ENCODE data around the gene LGALS7.
"Not testable (repeated sequence)": the region's sequence is repeated elsewhere in the genome, so short reads cannot be mapped to it uniquely, and the experiment has no call there.

Gene LGALS7

DNA sequence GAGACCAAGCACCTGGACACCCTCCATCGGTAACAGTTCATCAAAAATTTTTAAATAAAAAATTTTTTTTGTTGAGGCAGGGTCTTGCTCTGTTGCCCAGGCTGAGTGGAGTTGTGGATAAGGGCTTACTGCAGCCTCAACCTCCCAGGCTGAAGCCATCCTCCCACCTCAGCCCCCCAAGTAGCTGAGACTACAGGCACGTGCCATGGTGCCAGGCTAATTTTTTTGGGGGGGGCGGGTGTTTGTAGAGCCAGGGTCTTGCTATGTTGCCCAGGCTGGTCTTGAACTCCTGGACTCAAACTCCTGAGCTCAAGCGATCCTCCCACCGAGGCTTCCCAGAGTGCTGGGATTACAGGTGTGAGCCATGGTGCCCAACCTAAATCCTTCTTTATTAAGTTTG is 20.4 kb upstream of the LGALS7 start:
- H3K9me3 Mint-ChIP-seq: peaks cover 21% of the 10 kb centered on the region
- no peaks in the 10 kb centered on the region for H3K36me3 Mint-ChIP-seq (ENCODE audit: low read depth)
- peaks cover 2% of the 10 kb centered on the region for H3K4me1 Mint-ChIP-seq
- no peak overlapping the region for H3K27ac Mint-ChIP-seq
- TF ChIP-seq, protein P1, sequence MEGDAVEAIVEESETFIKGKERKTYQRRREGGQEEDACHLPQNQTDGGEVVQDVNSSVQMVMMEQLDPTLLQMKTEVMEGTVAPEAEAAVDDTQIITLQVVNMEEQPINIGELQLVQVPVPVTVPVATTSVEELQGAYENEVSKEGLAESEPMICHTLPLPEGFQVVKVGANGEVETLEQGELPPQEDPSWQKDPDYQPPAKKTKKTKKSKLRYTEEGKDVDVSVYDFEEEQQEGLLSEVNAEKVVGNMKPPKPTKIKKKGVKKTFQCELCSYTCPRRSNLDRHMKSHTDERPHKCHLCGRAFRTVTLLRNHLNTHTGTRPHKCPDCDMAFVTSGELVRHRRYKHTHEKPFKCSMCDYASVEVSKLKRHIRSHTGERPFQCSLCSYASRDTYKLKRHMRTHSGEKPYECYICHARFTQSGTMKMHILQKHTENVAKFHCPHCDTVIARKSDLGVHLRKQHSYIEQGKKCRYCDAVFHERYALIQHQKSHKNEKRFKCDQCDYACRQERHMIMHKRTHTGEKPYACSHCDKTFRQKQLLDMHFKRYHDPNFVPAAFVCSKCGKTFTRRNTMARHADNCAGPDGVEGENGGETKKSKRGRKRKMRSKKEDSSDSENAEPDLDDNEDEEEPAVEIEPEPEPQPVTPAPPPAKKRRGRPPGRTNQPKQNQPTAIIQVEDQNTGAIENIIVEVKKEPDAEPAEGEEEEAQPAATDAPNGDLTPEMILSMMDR (IDR thresholded peaks at IDR 0.05): no peak
- no peak for DNase-seq
- H3K4me3 Mint-ChIP-seq: no peak overlapping the region
- peaks cover 9% of the 10 kb centered on the region for H3K27me3 Mint-ChIP-seq (ENCODE audit: low read depth, poor library complexity)

DNA sequence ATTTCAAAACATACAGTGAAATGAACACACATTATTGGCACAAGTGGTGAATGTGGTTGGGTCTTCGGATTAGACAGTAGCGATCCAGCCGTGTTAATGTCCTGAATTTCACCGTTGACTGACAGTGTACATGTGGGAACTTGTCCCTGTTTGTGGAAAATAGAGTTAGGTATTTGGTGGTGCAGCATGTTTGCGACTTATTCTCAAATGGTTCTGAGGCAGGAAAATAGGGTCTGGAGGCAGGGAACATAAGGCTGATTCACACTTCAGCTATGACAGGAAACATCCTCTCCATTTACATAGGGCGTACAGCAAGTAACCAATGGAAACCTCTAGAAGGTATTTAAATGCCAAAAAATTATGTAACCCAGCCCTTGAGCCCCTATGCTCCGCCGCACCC is 19.9 kb upstream of the LGALS7 start:
- no peak overlapping the region for H3K27ac Mint-ChIP-seq
- TF ChIP-seq, protein P1 (IDR thresholded peaks at IDR 0.05): no peak
- H3K4me1 Mint-ChIP-seq: peaks cover 5% of the 10 kb centered on the region
- no peak for DNase-seq
- H3K4me3 Mint-ChIP-seq: no peak overlapping the region
- peaks cover 21% of the 10 kb centered on the region for H3K9me3 Mint-ChIP-seq
- H3K27me3 Mint-ChIP-seq (ENCODE audit: low read depth, poor library complexity): peaks cover 9% of the 10 kb centered on the region
- no peaks in the 10 kb centered on the region for H3K36me3 Mint-ChIP-seq (ENCODE audit: low read depth)

DNA sequence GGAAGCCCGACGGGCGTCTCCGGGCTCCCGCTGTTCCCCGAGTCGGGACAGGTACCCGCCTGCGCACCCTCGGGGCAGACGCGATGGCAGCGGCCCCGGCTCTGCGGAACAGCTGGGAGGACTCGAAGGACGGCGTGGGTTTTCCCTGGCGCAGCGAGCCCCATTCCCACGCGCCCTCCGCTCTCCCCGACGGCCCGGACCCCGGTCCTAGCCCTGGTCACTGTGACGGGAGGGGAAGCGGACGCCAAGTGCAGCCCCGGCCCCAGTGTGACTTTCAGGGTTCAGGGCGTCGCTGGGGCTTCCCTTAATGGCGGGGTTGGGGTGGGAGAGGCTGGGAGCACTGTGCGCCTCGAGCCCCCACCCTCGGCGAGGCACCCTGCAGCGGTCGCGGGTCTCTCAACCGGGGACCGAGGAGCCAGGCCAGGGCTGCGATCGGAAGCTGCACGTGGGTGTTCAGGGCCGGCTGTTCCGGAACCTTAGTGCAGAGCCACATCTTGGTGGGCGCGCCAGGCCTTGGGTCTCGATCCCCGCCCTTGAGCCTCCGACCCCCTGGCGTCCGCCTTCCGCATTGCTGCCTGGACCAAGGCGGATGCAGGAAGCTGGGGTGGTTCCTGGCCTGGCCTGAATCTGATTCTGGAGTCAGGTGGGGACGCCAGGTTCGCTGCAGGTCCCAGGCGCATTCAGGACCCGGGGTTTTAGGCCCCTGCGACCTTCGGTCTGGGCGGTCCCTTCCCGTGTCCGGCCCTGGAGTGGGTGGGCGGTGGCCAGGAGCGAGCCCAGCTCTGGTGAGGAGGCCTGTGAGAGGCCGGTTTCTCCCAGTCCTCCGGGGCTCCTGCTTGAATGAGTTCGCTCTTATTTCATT is 19.2 kb upstream of the LGALS7 start:
- Mint-ChIP-seq H3K4me1 (peaks cover 5% of the 10 kb centered on the region), H3K27ac (no peak overlapping the region), H3K27me3 (ENCODE audit: low read depth, poor library complexity) (peaks cover 9% of the 10 kb centered on the region), H3K9me3 (peaks cover 21% of the 10 kb centered on the region), H3K36me3 (ENCODE audit: low read depth) (no peaks in the 10 kb centered on the region), H3K4me3 (no peak overlapping the region)
- TF ChIP-seq, protein P1 (IDR thresholded peaks at IDR 0.05): no peak
- no peak for DNase-seq

DNA sequence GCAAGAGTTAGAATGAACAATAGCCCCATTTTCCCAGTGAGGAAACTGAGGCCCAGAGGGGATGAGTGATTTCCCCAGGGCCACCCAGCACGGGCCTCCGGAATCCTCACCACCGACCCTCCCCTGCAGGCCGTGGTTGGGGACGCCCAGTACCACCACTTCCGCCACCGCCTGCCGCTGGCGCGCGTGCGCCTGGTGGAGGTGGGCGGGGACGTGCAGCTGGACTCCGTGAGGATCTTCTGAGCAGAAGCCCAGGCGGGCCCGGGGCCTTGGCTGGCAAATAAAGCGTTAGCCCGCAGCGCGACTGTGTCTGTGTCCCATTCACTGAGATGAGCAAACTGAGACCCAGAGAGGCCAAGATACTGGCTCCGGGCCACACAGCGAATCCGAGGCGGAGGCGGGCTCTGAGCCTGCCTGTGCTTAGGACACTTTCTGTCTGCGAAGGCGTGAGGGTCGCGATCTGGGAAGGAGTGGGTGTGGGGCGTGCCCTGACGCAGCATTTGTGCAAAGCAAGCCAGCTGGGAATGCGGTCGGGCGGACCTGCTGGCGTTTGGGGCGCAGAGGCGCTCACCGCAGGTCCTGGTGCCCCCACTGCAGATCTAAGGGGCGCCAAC is 18.2 kb upstream of the LGALS7 start:
- H3K9me3 Mint-ChIP-seq: peaks cover 16% of the 10 kb centered on the region

DNA sequence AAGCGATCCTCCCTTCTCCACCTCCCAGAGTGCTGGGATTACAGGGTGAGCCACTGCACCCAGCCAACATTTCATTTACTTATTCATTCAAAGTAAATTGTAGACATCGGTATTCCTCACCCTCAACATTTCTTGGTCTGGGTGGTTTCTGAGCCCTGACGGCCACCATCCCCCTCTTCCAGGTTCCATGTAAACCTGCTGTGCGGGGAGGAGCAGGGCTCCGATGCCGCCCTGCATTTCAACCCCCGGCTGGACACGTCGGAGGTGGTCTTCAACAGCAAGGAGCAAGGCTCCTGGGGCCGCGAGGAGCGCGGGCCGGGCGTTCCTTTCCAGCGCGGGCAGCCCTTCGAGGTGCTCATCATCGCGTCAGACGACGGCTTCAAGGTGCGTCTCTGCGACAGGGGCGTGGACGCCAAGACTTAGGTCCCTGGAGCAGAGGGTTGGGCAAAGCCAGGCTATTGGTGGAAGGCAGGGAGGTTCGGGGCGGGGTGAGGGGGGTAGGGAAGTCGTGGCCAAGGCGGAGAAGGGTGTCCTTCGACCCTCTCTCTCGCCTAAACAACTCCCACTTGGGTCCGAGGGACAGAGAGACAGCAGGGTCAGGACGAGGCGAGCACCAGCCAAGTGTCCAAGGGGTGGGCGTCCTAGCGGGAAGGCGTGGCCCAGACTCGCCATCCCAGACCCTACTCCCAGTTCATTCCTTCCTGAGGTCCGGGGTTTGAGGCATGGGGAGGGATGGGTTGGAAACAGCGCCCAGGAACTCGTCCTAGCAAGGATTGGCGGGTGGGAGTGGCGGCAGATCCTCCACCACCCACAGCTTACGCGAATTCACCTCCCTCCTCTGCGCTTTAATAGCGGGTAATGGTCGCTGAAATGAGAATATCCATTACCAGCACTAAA is 17.4 kb upstream of the LGALS7 start:
- DNase-seq; H3K36me3 Mint-ChIP-seq (ENCODE audit: low read depth); H3K27me3 Mint-ChIP-seq (ENCODE audit: low read depth, poor library complexity); H3K27ac Mint-ChIP-seq; H3K4me1 Mint-ChIP-seq; H3K4me3 Mint-ChIP-seq: not testable (repeated sequence)
- H3K9me3 Mint-ChIP-seq: peaks cover 12% of the 10 kb centered on the region

More for the DNA sequence above, 18.2 kb upstream of the LGALS7 start:
- not testable (repeated sequence) for H3K4me3 Mint-ChIP-seq; H3K36me3 Mint-ChIP-seq (ENCODE audit: low read depth); H3K27me3 Mint-ChIP-seq (ENCODE audit: low read depth, poor library complexity); H3K27ac Mint-ChIP-seq; DNase-seq; H3K4me1 Mint-ChIP-seq

DNA sequence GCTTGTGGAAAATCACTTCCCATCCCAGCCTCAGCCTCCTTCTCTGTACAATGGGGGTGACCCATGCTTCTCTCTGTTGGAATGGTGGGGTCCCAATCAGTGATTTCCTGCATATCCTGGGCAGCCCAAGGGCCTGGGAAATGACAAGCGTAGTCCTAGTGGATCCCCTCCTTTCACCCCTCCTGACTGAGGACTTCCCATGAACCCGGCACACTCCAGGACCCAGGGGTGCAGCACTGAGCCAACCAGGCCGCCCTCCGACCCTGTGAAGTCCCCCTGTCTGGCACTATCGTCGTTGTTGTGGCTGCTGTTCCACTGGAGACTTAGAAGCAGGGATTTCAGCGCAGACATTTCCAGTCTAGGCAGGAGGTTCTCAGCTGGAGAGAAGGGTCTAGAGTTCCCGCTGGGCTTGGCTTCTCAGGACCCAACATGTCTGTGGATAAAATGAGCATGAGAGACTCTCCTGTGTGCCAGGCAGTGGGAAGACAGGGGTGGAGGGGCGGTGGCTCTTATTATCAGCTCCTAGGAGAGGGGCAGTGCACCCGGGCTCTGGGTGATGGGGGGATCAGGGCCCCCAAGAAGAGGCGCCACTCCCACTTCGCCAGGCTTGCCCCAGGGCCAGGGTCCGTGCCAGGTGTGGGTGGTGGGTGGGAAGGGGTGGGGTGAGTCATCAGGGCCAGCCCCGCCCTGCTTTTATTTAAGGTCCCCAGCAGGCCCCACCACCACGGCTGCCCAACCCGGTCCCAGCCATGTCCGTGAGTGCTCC is 15.3 kb upstream of the LGALS7 start, which contains the start of gene LGALS7B:
TSS of gene LGALS7B (plus strand) at position 723 of the 766 bp plus-strand sequence. CDS start at position 750, 27 bp downstream.
- Mint-ChIP-seq H3K4me3 (no peak within 1 kb of the TSS), H3K36me3 (ENCODE audit: low read depth) (no peaks in the 10 kb centered on the region), H3K27me3 (ENCODE audit: low read depth, poor library complexity) (peaks cover 17% of the 10 kb centered on the region), H3K9me3 (peaks cover 6% of the 10 kb centered on the region), H3K27ac (peak within 1 kb of the TSS; percentile 46), H3K4me1 (peaks cover 8% of the 10 kb centered on the region)
- no peak for DNase-seq
- TF ChIP-seq, protein P1 (IDR thresholded peaks at IDR 0.05): no peak
